Mucosa of rectum (tissue), 2 donors: ENCODE results near the gene ZSWIM5.
"Not testable (repeated sequence)": the region's sequence is repeated elsewhere in the genome, so short reads cannot be mapped to it uniquely, and the experiment has no call there.

ENCODE experiments used
- H3K27ac ChIP-seq, 2 donors: one replicate each; pipeline ENCODE4 v1.7.0; 2013; ENCODE audit warnings: inconsistent platforms in 2 of 2, low read depth in 2 of 2, low read length in 2 of 2
- H3K27me3 ChIP-seq, 2 donors: one replicate each; pipeline ENCODE4 v1.7.0; 2013; ENCODE audit warnings: low read length in 2 of 2; ENCODE audit not compliant: control insufficient read depth in 2 of 2, insufficient read depth in 2 of 2
- H3K36me3 ChIP-seq, 2 donors: one replicate each; pipeline ENCODE4 v1.7.0; 2013; ENCODE audit warnings: low read length in 2 of 2; ENCODE audit not compliant: control insufficient read depth in 2 of 2, insufficient read depth in 2 of 2
- H3K4me1 ChIP-seq, 2 donors: one replicate each; pipeline ENCODE4 v1.7.0; 2013; ENCODE audit warnings: low read length in 2 of 2, mild to moderate bottlenecking in 1 of 2; ENCODE audit not compliant: control insufficient read depth in 2 of 2, insufficient read depth in 2 of 2
- H3K4me3 ChIP-seq, 2 donors: one replicate each; pipeline ENCODE4 v1.7.0; 2013; ENCODE audit warnings: low read length in 2 of 2
- H3K9ac ChIP-seq, 2 donors: one replicate each; pipeline ENCODE4 v1.7.0; 2013; ENCODE audit warnings: low read length in 2 of 2, low read depth in 1 of 2, mild to moderate bottlenecking in 1 of 2
- H3K9me3 ChIP-seq, 2 donors: one replicate each; pipeline ENCODE4 v1.7.0; 2013; ENCODE audit warnings: low read length in 2 of 2; ENCODE audit not compliant: control insufficient read depth in 2 of 2
- donor health status: healthy.
- donor health status: Normal muscosa, but diverticular disease.

ZSWIM5 gene

GRCh38 chr1:45205011-45205909 is 1.1 kb downstream of the ZSWIM5 start:
- H3K4me1 ChIP-seq, result peaks cover 3 to 12% of the 10 kb centered on the region in 2 donors
- H3K4me3 ChIP-seq, result peak overlapping the region; percentile 70 to 87
- H3K9ac ChIP-seq, result peak overlapping the region in 1 of 2 donors; percentile 21
- H3K36me3 ChIP-seq, result no peaks in the 10 kb centered on the region
- no peak overlapping the region for H3K27ac ChIP-seq
- H3K9me3 ChIP-seq, result no peaks in the 10 kb centered on the region
- peaks cover 0 to 1% of the 10 kb centered on the region in 2 donors for H3K27me3 ChIP-seq

DNA sequence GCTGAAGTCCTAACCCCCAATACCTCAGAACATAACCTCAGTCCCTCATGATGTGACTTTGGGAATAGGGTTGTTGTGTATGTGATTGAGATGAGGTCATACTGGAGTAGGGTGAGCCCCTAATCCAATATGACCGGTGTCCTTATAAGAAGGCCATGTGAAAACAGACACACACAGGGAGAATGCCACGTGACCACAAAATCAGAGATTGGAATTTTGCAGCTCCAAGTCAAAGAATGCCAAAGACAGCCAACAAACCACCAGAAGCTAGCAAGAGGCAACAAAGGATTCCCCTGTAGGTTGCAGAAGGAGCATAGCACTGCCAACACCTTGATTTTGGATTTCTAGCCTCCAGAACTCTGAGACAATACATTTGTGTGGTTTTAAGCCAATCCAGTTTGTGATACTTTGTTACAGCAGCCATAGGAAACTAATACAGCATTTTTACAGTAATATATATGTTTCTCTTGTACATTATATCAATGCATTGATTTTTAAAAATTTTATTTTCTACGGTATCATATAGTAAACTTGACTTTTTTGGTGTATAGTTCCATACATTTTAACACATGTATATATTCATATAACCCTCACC is 5.4 kb downstream of the ZSWIM5 start:
- Histone ChIP-seq H3K27ac (no peak overlapping the region), H3K9me3 (no peaks in the 10 kb centered on the region), H3K4me3 (no peak overlapping the region), H3K9ac (no peak overlapping the region), H3K4me1 (no peaks in the 10 kb centered on the region), H3K27me3 (no peaks in the 10 kb centered on the region), H3K36me3 (no peaks in the 10 kb centered on the region)

DNA sequence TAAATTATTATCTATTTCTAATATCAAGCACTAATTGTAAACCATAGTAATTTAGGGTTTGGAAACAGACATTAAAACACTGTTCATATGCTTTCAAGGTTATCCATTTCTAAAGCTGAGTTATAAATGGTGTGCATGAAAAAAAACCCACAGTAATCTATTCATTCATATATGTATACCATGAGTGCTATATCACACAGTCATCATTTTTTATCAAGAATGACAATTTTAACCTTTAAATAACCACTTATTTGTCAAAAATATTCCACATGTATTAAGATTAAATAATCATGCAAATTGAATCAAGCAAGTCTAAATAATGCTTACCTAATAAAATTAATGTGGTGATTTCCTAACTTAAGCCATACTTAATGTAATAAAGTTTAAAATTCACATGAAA is 6.0 kb downstream of the ZSWIM5 start:
- no peaks in the 10 kb centered on the region for H3K9me3 ChIP-seq
- no peak overlapping the region for H3K9ac ChIP-seq
- H3K36me3 ChIP-seq, result no peaks in the 10 kb centered on the region
- H3K4me3 ChIP-seq, result no peak overlapping the region
- H3K27ac ChIP-seq, result no peak overlapping the region
- H3K4me1 ChIP-seq, result no peaks in the 10 kb centered on the region
- H3K27me3 ChIP-seq, result no peaks in the 10 kb centered on the region

- H3K4me1 ChIP-seq, result no peaks in the 10 kb centered on the region
- no peaks in the 10 kb centered on the region for H3K27me3 ChIP-seq
- no peaks in the 10 kb centered on the region for H3K36me3 ChIP-seq
- H3K27ac ChIP-seq, result no peak overlapping the region
- no peak overlapping the region for H3K4me3 ChIP-seq
- H3K9me3 ChIP-seq, result no peaks in the 10 kb centered on the region
- no peak overlapping the region for H3K9ac ChIP-seq
These were observed 8.2 kb downstream of the ZSWIM5 start for GRCh38 chr1:45198185-45198584.

DNA sequence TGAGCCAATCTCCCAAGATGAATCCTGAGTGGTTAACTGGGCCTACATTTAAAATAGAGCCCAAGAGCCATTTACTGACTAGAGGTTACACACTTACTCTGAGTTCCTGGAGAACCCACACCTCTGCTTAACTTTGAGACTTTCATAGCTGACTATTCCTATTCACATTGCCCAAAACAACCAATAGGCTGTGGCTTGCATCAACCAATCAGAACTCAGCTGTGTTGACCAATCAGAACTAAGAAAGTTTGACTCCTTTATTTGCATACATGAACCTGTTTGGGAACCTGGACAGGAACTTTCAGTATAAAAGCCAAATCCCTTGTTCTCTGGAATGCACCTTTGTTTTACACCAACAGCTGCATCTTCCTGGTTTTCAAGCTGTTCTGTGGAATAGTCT is 9.5 kb downstream of the ZSWIM5 start:
- Histone ChIP-seq H3K27me3 (no peaks in the 10 kb centered on the region), H3K36me3 (no peaks in the 10 kb centered on the region), H3K27ac (no peak overlapping the region), H3K9ac (no peak overlapping the region), H3K4me3 (no peak overlapping the region), H3K9me3 (no peaks in the 10 kb centered on the region), H3K4me1 (no peaks in the 10 kb centered on the region)

GRCh38 chr1:45191418-45191783 is 15.0 kb downstream of the ZSWIM5 start:
- Histone ChIP-seq H3K9ac (no peak overlapping the region), H3K9me3 (no peaks in the 10 kb centered on the region), H3K36me3 (no peaks in the 10 kb centered on the region), H3K4me3 (no peak overlapping the region), H3K27ac (no peak overlapping the region), H3K27me3 (no peaks in the 10 kb centered on the region), H3K4me1 (no peaks in the 10 kb centered on the region)

DNA sequence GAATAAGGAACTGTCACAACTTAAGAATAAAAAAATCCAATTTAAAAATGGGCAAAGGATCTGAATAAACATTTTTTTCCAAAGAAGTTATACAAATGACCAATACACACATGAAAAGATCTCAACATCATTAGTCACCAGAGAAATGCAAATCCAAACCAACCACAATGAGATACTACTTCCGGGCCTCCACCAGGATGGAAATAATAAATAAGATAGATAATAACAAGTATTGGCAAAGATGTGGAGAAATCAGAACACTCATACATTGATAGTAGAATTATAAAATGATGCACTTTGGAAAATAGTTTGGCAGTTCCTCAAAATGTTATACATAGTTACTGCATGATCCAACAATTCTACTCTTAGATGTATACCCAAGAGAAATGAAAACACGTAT is 18.7 kb downstream of the ZSWIM5 start:
- H3K4me3 ChIP-seq, result no peak overlapping the region
- no peaks in the 10 kb centered on the region for H3K9me3 ChIP-seq
- no peak overlapping the region for H3K9ac ChIP-seq
- H3K36me3 ChIP-seq, result no peaks in the 10 kb centered on the region
- no peak overlapping the region for H3K27ac ChIP-seq
- H3K4me1 ChIP-seq, result no peaks in the 10 kb centered on the region
- no peaks in the 10 kb centered on the region for H3K27me3 ChIP-seq

- not testable (repeated sequence) for H3K9me3 ChIP-seq, H3K4me1 ChIP-seq, H3K9ac ChIP-seq, H3K27me3 ChIP-seq, H3K4me3 ChIP-seq, H3K36me3 ChIP-seq, H3K27ac ChIP-seq
These were observed 26.4 kb downstream of the ZSWIM5 start for GRCh38 chr1:45179918-45180519.

DNA sequence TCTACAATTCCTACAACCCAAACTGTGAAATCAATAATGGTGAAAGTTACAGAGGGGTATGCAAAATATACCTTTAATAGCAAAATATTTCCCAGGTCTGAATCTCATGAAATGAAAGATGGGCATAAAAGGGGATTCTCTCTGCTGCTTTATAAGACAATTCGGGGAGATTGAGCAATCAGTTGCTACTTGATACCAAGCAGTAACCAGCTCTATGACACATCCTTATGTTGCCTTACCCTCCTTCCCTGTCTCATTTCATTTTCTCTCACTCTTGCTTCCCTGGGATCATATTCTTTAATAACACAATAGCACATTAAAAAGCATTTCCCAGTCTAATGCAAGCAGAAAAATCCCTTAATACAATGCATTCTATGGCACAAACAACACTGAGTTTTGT is 29.0 kb downstream of the ZSWIM5 start:
- Histone ChIP-seq H3K27ac (no peak overlapping the region), H3K9me3 (no peaks in the 10 kb centered on the region), H3K9ac (no peak overlapping the region), H3K27me3 (no peaks in the 10 kb centered on the region), H3K4me1 (peaks cover 0 to 2% of the 10 kb centered on the region in 2 donors), H3K4me3 (no peak overlapping the region), H3K36me3 (no peaks in the 10 kb centered on the region)

- Histone ChIP-seq H3K9me3 (no peaks in the 10 kb centered on the region), H3K4me1 (peaks cover 0 to 2% of the 10 kb centered on the region in 2 donors), H3K36me3 (no peaks in the 10 kb centered on the region), H3K9ac (no peak overlapping the region), H3K27ac (no peak overlapping the region), H3K27me3 (no peaks in the 10 kb centered on the region), H3K4me3 (no peak overlapping the region)
These were observed 33.6 kb downstream of the ZSWIM5 start for GRCh38 chr1:45172764-45173163.
